Upper lobe of left lung (tissue), 6 donors: ENCODE data around the gene EFHD2. TPM values are rescaled to one million over a fixed set of nuclear protein-coding genes. Genes with fewer than 3 reads are reported as not detected.
"Not testable (repeated sequence)": the region's sequence is repeated elsewhere in the genome, so short reads cannot be mapped to it uniquely, and the experiment has no call there.

Experiments
- ATAC-seq, 2 donors: fragments of 200-7000 bp; cut with Tn5 transposase; one replicate each; pipeline ENCODE4 v1.9.1; 2022; ENCODE audit warnings: mild to moderate bottlenecking in 2 of 2, moderate library complexity in 2 of 2; ENCODE audit not compliant: low FRiP score in 2 of 2
- DNase-seq, 2 donors: peaks; one replicate each; pipeline ENCODE4 v3.0.0-alpha.2; 2019 to 2020
- H3K27ac ChIP-seq, 4 donors: fragments of 200-600 bp; sonication (generic); one replicate each; pipeline ENCODE4 v1.5.1; 2016 to 2019
- H3K27me3 ChIP-seq, 4 donors: fragments of 200-600 bp; sonication (generic); one replicate each; pipeline ENCODE4 v1.5.1; 2017 to 2019
- H3K36me3 ChIP-seq, 4 donors: fragments of 200-600 bp; sonication (generic); one replicate each; pipeline ENCODE4 v1.5.1; 2016 to 2019
- H3K4me1 ChIP-seq, 4 donors: fragments of 200-600 bp; sonication (generic); one replicate each; pipeline ENCODE4 v1.5.1; 2018 to 2019
- H3K4me3 ChIP-seq, 4 donors: fragments of 200-600 bp; sonication (generic); one replicate each; pipeline ENCODE4 v1.5.1; 2017 to 2019; ENCODE audit warnings: mild to moderate bottlenecking in 2 of 4, moderate library complexity in 1 of 4
- H3K9me3 ChIP-seq, 4 donors: fragments of 200-600 bp; sonication (generic); one replicate each; pipeline ENCODE4 v1.5.1; 2018 to 2019
- EP300 ChIP-seq, 4 donors: sonication (generic); formaldehyde crosslinking; IDR thresholded peaks; one replicate each; pipeline ENCODE4 v1.5.1; 2017; ENCODE audit warnings: antibody characterized with exemption in 4 of 4, control low read depth in 2 of 4
- POLR2A ChIP-seq, 4 donors: fragments of 450-650 bp; IDR thresholded peaks; one replicate each; pipeline ENCODE4 v1.5.1; 2016 to 2017; ENCODE audit warnings: antibody characterized with exemption in 4 of 4, mild to moderate bottlenecking in 2 of 4
- POLR2AphosphoS5 ChIP-seq, 2 donors: sonication (generic); formaldehyde crosslinking; IDR thresholded peaks; one replicate each; pipeline ENCODE4 v1.5.1; 2017; ENCODE audit warnings: antibody characterized with exemption in 2 of 2
- WGBS, 2 donors: methylation state at CpG; one replicate each; pipeline ENCODE4 v1.1.5; 2017 to 2018; 5-methylcytosine and 5-hydroxymethylcytosine counted together
- total RNA-seq, 6 donors: library from RNA; depleted of rRNA in 4 of 6; stranded (reverse); fragments of >200 nt in 4 of 6; gene quantifications; one replicate each; pipeline versions ENCODE4 v1.1.0 to v1.2.1, GENCODE V29; 2016 to 2021
- TF ChIP-seq, protein P1 (sequence below), 6 experiments: fragments of 450-650 bp in 4 of 6; fragments of 200-600 bp in 2 of 6; sonication (generic) in 2 of 6; IDR thresholded peaks; one replicate each; pipeline ENCODE4 v1.5.1; 2016 to 2019; ENCODE audit warnings: antibody characterized with exemption in 6 of 6
- donor health status: DM: no; HTN: no; CAD: no; lungs with moderate emphysema.
- donor health status: DM: no; HTN: yes; CAD: no; lungs with severe emphysema.

The EFHD2 gene
- total RNA-seq, 6 donors from 2014 or later: 62.9 to 123 (median 91.2) TPM

DNA sequence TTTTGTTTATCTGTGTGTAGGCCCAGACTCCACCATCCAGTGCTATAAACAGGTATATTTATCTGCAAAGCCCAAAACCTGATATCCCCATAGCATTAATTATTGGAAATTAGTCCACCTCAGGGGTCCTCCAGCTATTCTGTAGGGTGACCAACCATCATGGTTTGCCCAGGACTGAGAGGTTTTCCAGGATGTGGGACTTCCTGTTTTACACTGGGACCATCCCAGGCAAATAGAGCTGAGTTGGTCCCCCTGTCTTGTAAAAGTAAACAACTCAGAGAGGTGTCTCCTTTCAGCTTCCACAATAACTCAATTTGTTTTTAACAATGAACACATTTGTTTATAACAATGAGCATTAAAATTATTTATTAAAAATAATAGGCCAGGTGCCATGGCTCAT lies 58.5 kb downstream of the EFHD2 start:
- Histone ChIP-seq H3K4me3 (no peak overlapping the region), H3K36me3 (no peaks in the 10 kb centered on the region), H3K9me3 (no peaks in the 10 kb centered on the region), H3K27ac (no peak overlapping the region), H3K27me3 (no peaks in the 10 kb centered on the region), H3K4me1 (no peaks in the 10 kb centered on the region)
- no peak for DNase-seq
- ATAC-seq: no peak
- TF ChIP-seq EP300 (IDR thresholded peaks at IDR 0.05) (no peak), POLR2A (IDR thresholded peaks at IDR 0.05) (no peak), POLR2AphosphoS5 (IDR thresholded peaks at IDR 0.05) (no peak)
- TF ChIP-seq, protein P1, sequence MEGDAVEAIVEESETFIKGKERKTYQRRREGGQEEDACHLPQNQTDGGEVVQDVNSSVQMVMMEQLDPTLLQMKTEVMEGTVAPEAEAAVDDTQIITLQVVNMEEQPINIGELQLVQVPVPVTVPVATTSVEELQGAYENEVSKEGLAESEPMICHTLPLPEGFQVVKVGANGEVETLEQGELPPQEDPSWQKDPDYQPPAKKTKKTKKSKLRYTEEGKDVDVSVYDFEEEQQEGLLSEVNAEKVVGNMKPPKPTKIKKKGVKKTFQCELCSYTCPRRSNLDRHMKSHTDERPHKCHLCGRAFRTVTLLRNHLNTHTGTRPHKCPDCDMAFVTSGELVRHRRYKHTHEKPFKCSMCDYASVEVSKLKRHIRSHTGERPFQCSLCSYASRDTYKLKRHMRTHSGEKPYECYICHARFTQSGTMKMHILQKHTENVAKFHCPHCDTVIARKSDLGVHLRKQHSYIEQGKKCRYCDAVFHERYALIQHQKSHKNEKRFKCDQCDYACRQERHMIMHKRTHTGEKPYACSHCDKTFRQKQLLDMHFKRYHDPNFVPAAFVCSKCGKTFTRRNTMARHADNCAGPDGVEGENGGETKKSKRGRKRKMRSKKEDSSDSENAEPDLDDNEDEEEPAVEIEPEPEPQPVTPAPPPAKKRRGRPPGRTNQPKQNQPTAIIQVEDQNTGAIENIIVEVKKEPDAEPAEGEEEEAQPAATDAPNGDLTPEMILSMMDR (IDR thresholded peaks at IDR 0.05): no peak

DNA sequence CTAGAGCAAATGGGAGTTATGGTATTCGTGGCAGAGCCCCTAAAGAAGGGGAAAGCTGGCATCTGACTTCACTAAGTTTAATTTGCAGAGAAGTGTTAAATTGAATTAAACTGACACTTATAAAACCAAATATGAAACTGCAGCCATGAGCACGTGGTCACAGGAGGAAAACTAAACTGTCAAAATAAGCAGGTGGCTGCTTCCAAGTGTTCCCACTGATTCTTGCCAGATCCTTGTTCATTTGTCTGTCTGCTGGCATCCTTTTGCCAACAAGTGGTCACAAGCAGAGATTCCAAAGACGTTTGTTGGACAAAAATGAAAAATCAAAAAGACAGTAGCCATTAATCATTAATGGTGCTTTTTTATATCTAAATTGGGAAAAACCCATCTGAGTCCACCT lies 59.7 kb downstream of the EFHD2 start:
- H3K4me1 ChIP-seq: no peaks in the 10 kb centered on the region

DNA sequence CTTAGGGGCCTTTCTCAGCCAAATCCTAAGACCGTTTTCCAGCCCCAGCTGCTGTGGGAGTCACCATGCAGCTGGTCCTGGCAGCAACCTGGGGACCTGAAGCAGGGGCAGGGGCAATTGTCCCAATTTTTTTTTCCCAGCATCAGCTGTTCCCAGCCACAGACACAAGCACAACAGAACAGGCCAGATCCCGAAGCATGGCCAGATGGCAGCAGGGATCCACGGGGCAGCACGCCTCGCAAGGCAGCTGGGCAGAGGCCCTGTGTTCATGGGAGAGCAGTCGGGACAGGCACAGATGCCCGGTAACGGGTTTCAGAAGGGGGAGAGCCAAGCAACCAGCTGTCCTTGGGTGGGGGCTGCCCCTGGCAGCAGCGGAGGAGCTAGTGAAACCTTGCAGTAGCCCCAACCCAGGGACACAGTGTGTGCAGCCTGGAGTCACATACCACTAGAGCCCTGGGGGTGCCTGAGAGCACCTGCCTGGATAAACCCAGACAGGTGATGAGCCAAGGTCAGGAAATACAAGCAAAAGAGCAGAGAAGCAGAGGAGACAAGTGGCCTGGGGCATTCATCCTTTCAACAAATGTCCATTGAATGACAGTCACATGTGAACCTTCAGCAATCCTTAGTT lies 60.2 kb downstream of the EFHD2 start:
- H3K36me3 ChIP-seq, H3K27me3 ChIP-seq, H3K4me1 ChIP-seq, ATAC-seq, H3K4me3 ChIP-seq, H3K27ac ChIP-seq, H3K9me3 ChIP-seq: not testable (repeated sequence)
- peak in 1 of 2 donors; percentile 70 for DNase-seq
- WGBS, 2 donors: 88 to 94% methylated on average over 6 to 9 of the region's 9 CpGs

More for the DNA sequence above, 59.7 kb downstream of the EFHD2 start:
- H3K9me3 ChIP-seq: no peaks in the 10 kb centered on the region
- no peak overlapping the region for H3K27ac ChIP-seq
- WGBS, 2 donors: 59 to 60% methylated on average over 3 of the region's 3 CpGs
- H3K4me3 ChIP-seq: no peak overlapping the region
- H3K27me3 ChIP-seq: no peaks in the 10 kb centered on the region
- ATAC-seq (no peak), DNase-seq (no peak)
- TF ChIP-seq EP300 (IDR thresholded peaks at IDR 0.05) (no peak), POLR2A (IDR thresholded peaks at IDR 0.05) (no peak), POLR2AphosphoS5 (IDR thresholded peaks at IDR 0.05) (no peak)
- TF ChIP-seq, protein P1 (IDR thresholded peaks at IDR 0.05): no peak
- no peaks in the 10 kb centered on the region for H3K36me3 ChIP-seq

DNA sequence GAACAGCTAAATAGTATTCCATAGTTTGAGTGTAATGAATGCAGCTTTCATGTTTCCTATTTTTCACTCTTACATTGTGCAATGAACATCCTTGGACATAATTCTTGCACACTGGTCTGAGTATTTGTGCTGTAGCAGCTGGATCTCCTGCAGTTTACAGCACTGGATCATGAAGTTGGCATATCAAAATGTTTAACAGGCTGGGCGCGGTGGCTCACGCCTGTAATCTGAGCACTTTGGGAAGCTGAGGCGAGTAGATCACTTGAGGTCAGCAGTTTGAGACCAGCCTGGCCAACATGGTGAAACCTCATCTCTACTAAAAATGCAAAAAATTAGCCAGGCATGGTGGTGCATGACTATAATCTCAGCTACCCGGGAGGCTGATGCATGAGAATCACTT lies 61.4 kb downstream of the EFHD2 start:
- H3K4me3 ChIP-seq, DNase-seq, H3K36me3 ChIP-seq, H3K4me1 ChIP-seq, H3K27ac ChIP-seq, H3K27me3 ChIP-seq, ATAC-seq, H3K9me3 ChIP-seq: not testable (repeated sequence)
- 89% methylated on average over 5 of the region's 5 CpGs for WGBS, 2 donors

DNA sequence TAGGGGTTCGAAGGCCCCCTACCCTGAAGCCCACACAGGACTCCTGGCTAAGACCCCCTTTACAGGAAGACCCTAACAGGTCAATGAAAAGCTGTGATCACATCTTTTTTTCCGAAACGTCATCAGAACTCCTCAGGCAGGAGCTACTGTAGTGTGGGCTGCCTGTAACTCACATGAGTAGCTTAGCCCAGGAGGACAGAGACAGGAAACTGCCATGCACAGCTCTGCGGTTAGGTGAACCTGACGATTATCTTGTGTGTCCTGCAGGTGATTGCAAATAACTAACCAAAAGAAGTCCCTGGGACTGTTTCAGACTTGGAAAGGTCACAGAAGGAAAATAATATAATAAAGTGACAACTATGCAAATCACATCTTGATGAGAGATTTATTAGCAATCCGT lies 62.0 kb downstream of the EFHD2 start:
- not testable (repeated sequence) for H3K27ac ChIP-seq, H3K4me3 ChIP-seq, DNase-seq, ATAC-seq, H3K27me3 ChIP-seq, H3K4me1 ChIP-seq, H3K9me3 ChIP-seq, H3K36me3 ChIP-seq
- WGBS, 2 donors: 80 to 84% methylated on average over 6 of the region's 6 CpGs

DNA sequence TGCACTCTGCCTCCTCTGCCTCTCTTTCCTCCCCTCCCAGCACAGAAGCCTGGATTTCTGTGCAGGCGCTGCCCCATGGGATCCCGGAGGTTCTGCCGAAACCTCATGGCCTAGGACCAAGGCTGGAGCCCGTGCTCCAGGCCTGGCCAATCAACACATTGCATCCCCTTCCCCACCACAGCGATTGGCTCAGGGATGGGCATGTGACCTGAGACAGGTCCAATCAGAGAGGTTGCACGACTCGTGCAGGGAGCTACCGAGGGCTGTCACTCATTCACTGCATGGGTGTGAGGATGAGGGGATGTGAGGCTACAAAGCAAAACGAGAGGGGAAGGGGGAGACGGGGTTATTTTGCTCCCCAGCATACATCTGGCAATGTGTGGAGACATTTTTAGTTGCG lies 62.9 kb downstream of the EFHD2 start:
- Histone ChIP-seq H3K4me3 (no peak overlapping the region), H3K9me3 (no peaks in the 10 kb centered on the region), H3K4me1 (no peaks in the 10 kb centered on the region), H3K27me3 (no peaks in the 10 kb centered on the region), H3K36me3 (no peaks in the 10 kb centered on the region), H3K27ac (no peak overlapping the region)
- no peak for DNase-seq
- WGBS, 2 donors: 87 to 88% methylated on average over 11 of the region's 11 CpGs
- TF ChIP-seq POLR2AphosphoS5 (IDR thresholded peaks at IDR 0.05): no peak
- TF ChIP-seq, protein P1 (IDR thresholded peaks at IDR 0.05): no peak
- no peak for TF ChIP-seq EP300 (IDR thresholded peaks at IDR 0.05)
- no peak for TF ChIP-seq POLR2A (IDR thresholded peaks at IDR 0.05)
- no peak for ATAC-seq
